ENCODE results near the gene ENOPH1. TPM values are rescaled to one million over a fixed set of nuclear protein-coding genes. Genes with fewer than 3 reads are reported as not detected.

The ENOPH1 gene
- total and polyA plus RNA-seq, 2 of the 4 experiments (the other 2 are of a cell fraction): 18.0 to 36.0 TPM

GRCh38 chr4:82499738-82500434 lies 69.5 kb downstream of the ENOPH1 start:
- Histone ChIP-seq H2AK5ac (ENCODE audit: low read depth, low read length) (no peak overlapping the region), H3K9ac (ENCODE audit: low read depth, low read length) (no peak overlapping the region), H4K8ac (ENCODE audit: low read depth in 2 of 2, low read length in 2 of 2) (no peak overlapping the region), H3K56ac (ENCODE audit: extremely low read depth, insufficient read depth, low read length) (no peak overlapping the region), H3K27me3 (ENCODE audit: control insufficient read depth, insufficient read depth, low read length) (0 out of 2 replicates have a peak, but pooled peaks cover 1% of the 10 kb centered on the region), H4K20me1 (ENCODE audit: insufficient read depth, low read length) (no peaks in the 10 kb centered on the region), H2AFZ (replicated peaks; ENCODE audit: low read length, poor library complexity) (no peak overlapping the region), H3K4me2 (ENCODE audit: low read depth, low read length) (no peak overlapping the region), H4K5ac (ENCODE audit: low read depth, low read length) (no peak overlapping the region), H2BK5ac (ENCODE audit: low read depth, low read length, poor library complexity, severe bottlenecking) (no peak overlapping the region), H3K9me3 (ENCODE audit: control insufficient read depth, insufficient read depth, low read length) (no peaks in the 10 kb centered on the region), H2AK9ac (replicated peaks; ENCODE audit: low read depth, low read length, poor library complexity) (no peak overlapping the region), H2BK20ac (ENCODE audit: low read depth, low read length) (no peak overlapping the region), H3K9me1 (ENCODE audit: insufficient read depth, low read length) (no peaks in the 10 kb centered on the region), H3K4ac (ENCODE audit: low read depth, low read length) (no peak overlapping the region), H2BK15ac (ENCODE audit: low read depth, low read length) (no peak overlapping the region), H3K36me3 (ENCODE audit: control insufficient read depth, insufficient read depth, low read length) (no peaks in the 10 kb centered on the region), H4K91ac (ENCODE audit: insufficient read depth, low read depth, low read length) (no peak overlapping the region), H3K79me1 (ENCODE audit: low read depth in 1 of 2, low read length in 2 of 2) (no peaks in the 10 kb centered on the region), H3K4me3 (ENCODE audit: insufficient read depth, low read depth, low read length) (no peak overlapping the region), H3K4me1 (ENCODE audit: control insufficient read depth, insufficient read depth, low read length) (peaks cover 4% of the 10 kb centered on the region; the same call in 1 of the 2 replicates), H2BK120ac (ENCODE audit: low read depth, low read length) (no peak overlapping the region), H3K23ac (ENCODE audit: low read depth, low read length) (no peak overlapping the region), H3K18ac (ENCODE audit: low read depth, low read length) (no peak overlapping the region), H3K14ac (replicated peaks; ENCODE audit: low read depth, low read length) (no peak overlapping the region), H3K27ac (ENCODE audit: insufficient read depth, low read length) (no peak overlapping the region)
- TF ChIP-seq SMC3 (IDR thresholded peaks at IDR 0.05; ENCODE audit: low read depth, low read length) (no peak), CHD1 (IDR thresholded peaks at IDR 0.05; ENCODE audit: low read depth, low read length) (no peak), USF2 (IDR thresholded peaks at IDR 0.05; ENCODE audit: low read depth, low read length) (no peak), RCOR1 (IDR thresholded peaks at IDR 0.05; ENCODE audit: insufficient replicate concordance, low read length) (no peak), CEBPB (IDR thresholded peaks at IDR 0.05; ENCODE audit: low read depth, low read length) (no peak), POLR2A (IDR thresholded peaks at IDR 0.05; ENCODE audit: low read depth, low read length) (no peak), MAZ (IDR thresholded peaks at IDR 0.05; ENCODE audit: borderline replicate concordance, low read depth, low read length) (no peak), MXI1 (IDR thresholded peaks at IDR 0.05; ENCODE audit: borderline replicate concordance, low read depth, low read length) (no peak), ELK1 (IDR thresholded peaks at IDR 0.05; ENCODE audit: borderline replicate concordance, low read depth, low read length) (no peak), CTCF (conservative IDR thresholded peaks at IDR 0.05; ENCODE audit: low read depth, low read length) (no peak), BHLHE40 (IDR thresholded peaks at IDR 0.05; ENCODE audit: low read depth, low read length) (no peak), MAFK (IDR thresholded peaks at IDR 0.05; ENCODE audit: low read depth, low read length) (no peak)
- intact Hi-C loops (cut with micrococcal nuclease): no loop called here
- no CpG with 5 or more reads among the region's 6 CpGs for WGBS, 2 experiments (ENCODE audit: extremely low coverage in 2 of 2, insufficient read length in 1 of 2)
- in situ Hi-C loops (cut with MboI; ENCODE audit: low sequenced_read_pairs): no loop called here
- ChIA-PET POLR2A (ENCODE audit: unreplicated experiment) (no interaction called here), CTCF (interaction anchor here (0.7 kb wide), 1 partner anchor 9 kb away, joined by 3 read pairs; no protein-coding TSS in a partner anchor)
- ATAC-seq (ENCODE audit: low read depth): peak; percentile 60
- BruUV-seq (replicated peaks): no TSS peak
- dilution Hi-C loops (cut with HindIII; ENCODE audit: low sequenced_read_pairs, unreplicated experiment): no loop called here
- peak; percentile 27 for DNase-seq
